ENCODE measurements around the gene ZNF513. TPM values are rescaled to one million over a fixed set of nuclear protein-coding genes. Genes with fewer than 3 reads are reported as not detected.
"Not testable (repeated sequence)": the region's sequence is repeated elsewhere in the genome, so short reads cannot be mapped to it uniquely, and the experiment has no call there.

The ZNF513 gene
- total RNA-seq, 4 donors from 2014 or later, result 6.6 to 16.3 (median 11.0) TPM

DNA sequence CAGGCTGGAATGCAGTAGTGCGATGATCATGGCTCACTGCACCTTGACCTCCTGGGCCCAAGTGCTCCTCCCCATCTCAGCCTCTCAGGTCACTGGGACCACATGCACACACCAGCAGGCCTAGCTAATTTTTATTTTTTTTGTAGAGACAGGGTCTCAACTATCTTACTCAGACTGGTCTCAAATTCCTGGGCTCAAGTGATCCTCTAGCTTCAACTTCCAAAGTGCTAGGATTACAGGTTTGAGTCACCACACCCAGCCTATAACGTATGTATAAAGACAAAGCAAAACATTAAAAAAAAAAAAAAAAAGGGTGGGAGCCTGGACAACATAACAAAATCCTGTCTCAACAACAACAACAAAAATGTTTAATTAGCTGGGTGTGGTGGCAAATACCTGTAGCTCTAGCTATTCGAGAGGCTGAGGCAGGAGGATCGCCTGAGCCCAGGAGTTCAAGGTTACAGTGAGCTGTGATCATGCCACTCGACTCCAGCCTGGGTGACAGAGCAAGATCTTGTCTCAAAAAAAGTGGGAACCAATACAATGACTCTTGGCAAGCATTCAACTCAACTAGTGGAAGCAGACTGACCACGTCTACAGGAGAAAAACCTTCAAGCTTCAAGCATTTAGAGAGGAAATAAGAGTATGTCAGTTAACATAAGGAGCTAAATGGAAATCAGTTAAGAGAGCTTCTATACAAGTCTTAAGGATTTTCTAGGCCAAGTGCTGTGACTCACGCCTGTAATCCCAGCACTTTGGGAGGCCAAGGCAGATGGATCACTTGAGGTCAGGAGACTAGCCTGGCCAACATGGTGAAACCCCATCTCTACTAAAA lies 26.6 kb downstream of the ZNF513 start:
- no peak for TF ChIP-seq POLR2A (IDR thresholded peaks at IDR 0.05)
- no peak for TF ChIP-seq EP300 (IDR thresholded peaks at IDR 0.05)
- TF ChIP-seq POLR2AphosphoS5 (IDR thresholded peaks at IDR 0.05), result no peak
- TF ChIP-seq, protein P1, sequence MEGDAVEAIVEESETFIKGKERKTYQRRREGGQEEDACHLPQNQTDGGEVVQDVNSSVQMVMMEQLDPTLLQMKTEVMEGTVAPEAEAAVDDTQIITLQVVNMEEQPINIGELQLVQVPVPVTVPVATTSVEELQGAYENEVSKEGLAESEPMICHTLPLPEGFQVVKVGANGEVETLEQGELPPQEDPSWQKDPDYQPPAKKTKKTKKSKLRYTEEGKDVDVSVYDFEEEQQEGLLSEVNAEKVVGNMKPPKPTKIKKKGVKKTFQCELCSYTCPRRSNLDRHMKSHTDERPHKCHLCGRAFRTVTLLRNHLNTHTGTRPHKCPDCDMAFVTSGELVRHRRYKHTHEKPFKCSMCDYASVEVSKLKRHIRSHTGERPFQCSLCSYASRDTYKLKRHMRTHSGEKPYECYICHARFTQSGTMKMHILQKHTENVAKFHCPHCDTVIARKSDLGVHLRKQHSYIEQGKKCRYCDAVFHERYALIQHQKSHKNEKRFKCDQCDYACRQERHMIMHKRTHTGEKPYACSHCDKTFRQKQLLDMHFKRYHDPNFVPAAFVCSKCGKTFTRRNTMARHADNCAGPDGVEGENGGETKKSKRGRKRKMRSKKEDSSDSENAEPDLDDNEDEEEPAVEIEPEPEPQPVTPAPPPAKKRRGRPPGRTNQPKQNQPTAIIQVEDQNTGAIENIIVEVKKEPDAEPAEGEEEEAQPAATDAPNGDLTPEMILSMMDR (IDR thresholded peaks at IDR 0.05), result no peak
- no peak overlapping the region for H3K27ac ChIP-seq
- no peak for ATAC-seq

DNA sequence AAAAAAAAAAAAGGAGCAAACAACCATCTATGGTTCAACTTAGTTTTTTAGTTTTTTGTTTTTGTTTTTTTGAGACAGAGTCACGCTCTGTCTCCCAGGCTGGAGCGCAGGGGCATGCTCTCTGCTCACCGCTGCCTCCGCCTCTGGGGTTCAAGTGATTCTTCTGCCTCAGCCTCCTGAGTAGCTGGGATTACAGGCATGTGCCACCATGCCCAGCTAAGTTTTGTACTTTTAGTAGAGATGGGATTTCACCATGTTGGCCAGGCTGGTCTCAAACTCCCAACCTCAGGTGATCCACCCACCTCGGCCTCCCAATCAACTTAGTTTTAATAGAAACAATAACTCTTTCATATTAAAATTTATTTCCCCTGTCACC lies 27.2 kb downstream of the ZNF513 start:
- not testable (repeated sequence) for H3K27me3 ChIP-seq, ATAC-seq, H3K9me3 ChIP-seq, H3K4me3 ChIP-seq, H3K27ac ChIP-seq
- Histone ChIP-seq H3K4me1 (peaks cover 3 to 49% (median 18%) of the 10 kb centered on the region in 3 donors), H3K36me3 (peaks cover 0 to 13% of the 10 kb centered on the region in 2 donors)
- 91 to 97% methylated on average over 5 of the region's 5 CpGs for WGBS, 2 donors (ENCODE audit: low coverage in 1 of 2)

More for the DNA sequence above, 26.6 kb downstream of the ZNF513 start:
- WGBS, 2 donors (ENCODE audit: low coverage in 1 of 2), result 72 to 75% methylated on average over 2 to 5 of the region's 7 CpGs
- no peaks in the 10 kb centered on the region for H3K27me3 ChIP-seq
- H3K9me3 ChIP-seq, result no peaks in the 10 kb centered on the region
- H3K4me3 ChIP-seq, result no peak overlapping the region
- peaks cover 0 to 10% of the 10 kb centered on the region in 2 donors for H3K36me3 ChIP-seq
- H3K4me1 ChIP-seq, result peaks cover 3 to 51% (median 18%) of the 10 kb centered on the region in 3 donors

DNA sequence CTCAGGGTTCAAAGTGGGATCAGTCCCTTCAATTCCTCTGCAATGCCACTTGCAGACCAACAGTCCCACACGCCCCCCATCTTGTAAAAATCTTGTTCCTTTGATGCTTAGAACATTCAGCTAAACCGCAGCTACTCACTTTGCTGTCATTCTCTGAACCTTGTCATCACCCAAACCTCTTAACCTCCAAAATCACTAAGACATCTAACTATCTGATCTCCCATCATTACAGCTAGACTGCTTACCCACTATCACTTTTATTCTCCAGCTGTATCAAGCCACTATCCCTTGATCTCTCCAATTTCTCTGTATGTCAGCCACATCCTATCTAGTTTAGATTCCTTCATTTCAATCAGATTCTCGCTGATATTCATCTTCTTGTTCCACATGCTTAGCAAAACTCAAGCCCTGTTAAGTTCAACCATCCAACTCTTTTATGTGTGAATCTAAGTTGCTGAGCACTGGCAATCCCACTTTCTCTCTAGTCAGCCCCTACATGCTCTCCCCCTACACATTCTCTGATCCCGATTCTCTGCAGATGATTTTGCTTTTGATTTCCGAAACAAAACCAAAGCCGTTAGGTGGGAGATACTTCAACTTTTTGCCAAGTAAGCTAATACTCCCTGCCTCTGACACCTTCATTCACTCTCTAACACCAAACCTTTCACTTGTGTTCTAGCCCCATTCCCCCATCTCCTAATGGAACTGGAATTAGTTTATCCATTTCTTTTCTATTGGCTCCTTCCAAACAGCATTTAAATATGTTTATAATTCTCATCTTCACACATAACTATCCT lies 28.5 kb downstream of the ZNF513 start:
- peaks cover 0 to 18% of the 10 kb centered on the region in 2 donors for H3K36me3 ChIP-seq
- H3K4me3 ChIP-seq, result no peak overlapping the region
- H3K9me3 ChIP-seq, result no peaks in the 10 kb centered on the region
- no peak for ATAC-seq
- peaks cover 3 to 42% (median 9%) of the 10 kb centered on the region in 3 donors for H3K4me1 ChIP-seq
- whole genome bisulfite sequencing, 2 donors (ENCODE audit: low coverage in 1 of 2), result 77 to 82% methylated on average over 5 to 6 of the region's 6 CpGs
- H3K27ac ChIP-seq, result no peak overlapping the region
- TF ChIP-seq, protein P1 (IDR thresholded peaks at IDR 0.05), result no peak
- TF ChIP-seq EP300 (IDR thresholded peaks at IDR 0.05) (no peak), POLR2AphosphoS5 (IDR thresholded peaks at IDR 0.05) (no peak), POLR2A (IDR thresholded peaks at IDR 0.05) (no peak)
- H3K27me3 ChIP-seq, result no peaks in the 10 kb centered on the region

DNA sequence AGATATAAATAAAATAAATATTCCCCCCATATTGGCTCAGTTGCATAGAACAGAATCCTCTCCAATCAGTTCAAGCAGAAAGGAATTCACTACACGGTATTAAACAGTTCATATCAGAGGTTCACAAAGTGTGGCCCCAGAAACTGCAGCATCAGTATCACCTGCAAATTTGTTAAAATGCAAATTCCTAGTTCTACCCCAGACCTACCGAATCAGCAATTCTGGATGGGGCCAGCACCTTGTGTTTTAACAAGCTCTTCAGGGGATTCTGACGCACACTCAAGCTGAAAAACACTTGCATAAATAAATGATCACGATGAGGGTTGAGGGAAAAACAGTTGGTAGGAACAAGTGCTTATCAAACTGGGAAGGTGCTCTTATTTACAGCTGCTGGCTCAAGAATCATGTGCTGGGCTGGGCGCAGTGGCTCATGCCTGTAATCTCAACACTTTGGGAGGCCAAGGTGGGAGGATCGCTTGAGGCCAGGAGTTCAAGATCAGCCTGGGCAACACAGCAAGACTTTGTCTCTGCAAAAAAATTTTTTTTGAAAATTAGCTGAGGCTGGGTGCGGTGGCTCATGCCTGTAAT lies 30.3 kb downstream of the ZNF513 start:
- 82 to 84% methylated on average over 5 to 7 of the region's 7 CpGs for WGBS, 2 donors (ENCODE audit: low coverage in 1 of 2)

DNA sequence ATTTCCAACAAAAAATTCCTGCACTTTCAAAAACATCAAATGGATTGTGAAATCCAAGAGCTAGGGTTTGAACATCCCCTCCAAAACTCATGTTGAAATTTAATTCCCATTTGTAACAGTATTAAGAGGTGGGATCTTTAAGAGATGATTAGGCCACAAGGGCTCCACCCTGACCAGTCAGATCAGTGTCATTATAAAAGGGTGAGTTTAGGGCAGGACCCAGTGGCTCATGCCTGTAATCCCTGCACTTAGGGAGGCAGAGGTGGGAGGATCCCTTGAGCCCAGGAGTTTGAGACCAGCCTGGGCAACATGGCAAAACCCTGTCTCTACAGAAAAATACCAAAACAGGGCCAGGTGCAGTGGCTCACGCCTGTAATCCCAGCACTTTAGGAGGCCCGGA lies 32.9 kb downstream of the ZNF513 start:
- Histone ChIP-seq H3K27ac (no peak overlapping the region), H3K36me3 (peaks cover 2 to 26% of the 10 kb centered on the region in 2 donors)
- no peak for TF ChIP-seq POLR2A (IDR thresholded peaks at IDR 0.05)
- TF ChIP-seq, protein P1 (IDR thresholded peaks at IDR 0.05), result no peak
- TF ChIP-seq POLR2AphosphoS5 (IDR thresholded peaks at IDR 0.05), result no peak
- no peak for TF ChIP-seq EP300 (IDR thresholded peaks at IDR 0.05)

More for the DNA sequence above, 30.3 kb downstream of the ZNF513 start:
- H3K27ac ChIP-seq, result no peak overlapping the region
- no peaks in the 10 kb centered on the region for H3K9me3 ChIP-seq
- H3K4me1 ChIP-seq, result peaks cover 0 to 32% (median 4%) of the 10 kb centered on the region in 3 donors
- no peak for ATAC-seq
- H3K36me3 ChIP-seq, result peaks cover 0 to 18% of the 10 kb centered on the region in 2 donors
- TF ChIP-seq POLR2A (IDR thresholded peaks at IDR 0.05) (no peak), EP300 (IDR thresholded peaks at IDR 0.05) (no peak), POLR2AphosphoS5 (IDR thresholded peaks at IDR 0.05) (no peak)
- H3K4me3 ChIP-seq, result no peak overlapping the region
- no peaks in the 10 kb centered on the region for H3K27me3 ChIP-seq

More for the DNA sequence above, 32.9 kb downstream of the ZNF513 start:
- no peaks in the 10 kb centered on the region for H3K27me3 ChIP-seq
- H3K4me1 ChIP-seq, result peaks cover 0 to 7% (median 0%) of the 10 kb centered on the region in 3 donors
- 100% methylated on average over 1 of the region's 2 CpGs; no CpG with 5 or more reads in 1 of the 2 donors for WGBS, 2 donors (ENCODE audit: low coverage in 1 of 2)
- no peak overlapping the region for H3K4me3 ChIP-seq
- peak; percentile 80 for ATAC-seq
- H3K9me3 ChIP-seq, result no peaks in the 10 kb centered on the region
